HEK293T (cell line): ENCODE data around the gene C10orf71.

Experiments used
- ELF4 ChIP-seq: fragments of 450-650 bp; IDR thresholded peaks from 2 replicates; pipeline ENCODE4 v1.6.1; 2017; ENCODE audit warnings: antibody characterized with exemption
- NFRKB ChIP-seq: fragments of 450-650 bp; IDR thresholded peaks from 2 replicates; pipeline ENCODE4 v1.6.1; 2016; ENCODE audit warnings: mild to moderate bottlenecking, moderate library complexity
- TARDBP ChIP-seq: fragments of 450-650 bp; IDR thresholded peaks from 2 replicates; pipeline ENCODE4 v1.6.1; 2016

- TF ChIP-seq NFRKB, result no peak
- TF ChIP-seq TARDBP, result no peak
- TF ChIP-seq ELF4, result no peak
Measured at GRCh38 chr10:49285232-49285631, 13.7 kb upstream of the C10orf71 start.
